ENCODE data around the gene SMIM10.
A peak's percentile ranks its signal among the peaks of the same experiment; 100 is the strongest.
"Not testable (repeated sequence)": the region's sequence is repeated elsewhere in the genome, so short reads cannot be mapped to it uniquely, and the experiment has no call there.

SMIM10 gene

DNA sequence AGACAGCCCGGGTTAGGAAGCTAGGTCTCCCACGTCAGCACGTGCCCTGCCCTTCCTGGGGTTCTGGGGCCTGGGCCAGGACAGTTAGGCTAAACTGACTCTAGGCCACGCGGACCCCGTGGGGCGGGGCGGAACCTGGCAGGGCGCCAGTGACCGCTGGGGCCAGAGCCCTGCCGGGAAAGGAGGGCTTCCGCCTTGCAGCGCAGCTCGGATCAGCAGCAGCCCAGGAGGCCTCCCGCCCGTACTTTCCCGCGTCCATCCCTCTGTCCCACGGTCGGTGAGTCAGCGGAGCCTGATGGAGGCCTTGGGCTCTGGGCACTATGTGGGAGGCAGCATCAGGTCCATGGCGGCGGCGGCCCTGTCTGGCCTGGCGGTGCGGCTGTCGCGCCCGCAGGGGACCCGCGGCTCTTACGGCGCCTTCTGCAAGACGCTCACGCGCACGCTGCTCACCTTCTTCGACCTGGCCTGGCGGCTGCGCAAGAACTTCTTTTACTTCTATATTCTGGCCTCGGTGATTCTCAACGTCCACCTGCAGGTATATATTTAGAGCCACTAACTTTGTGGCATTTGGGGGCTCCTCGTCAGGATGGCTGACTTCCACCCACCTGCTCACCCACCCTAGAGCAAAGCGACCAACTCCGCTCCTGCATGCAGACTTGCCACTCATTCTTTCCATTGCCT is at the start of gene SMIM10:
SMIM10 (plus strand) TSS at position 191 of the 681 bp plus-strand sequence; CDS start at position 296, 105 bp downstream.
- TF ChIP-seq, protein P1, sequence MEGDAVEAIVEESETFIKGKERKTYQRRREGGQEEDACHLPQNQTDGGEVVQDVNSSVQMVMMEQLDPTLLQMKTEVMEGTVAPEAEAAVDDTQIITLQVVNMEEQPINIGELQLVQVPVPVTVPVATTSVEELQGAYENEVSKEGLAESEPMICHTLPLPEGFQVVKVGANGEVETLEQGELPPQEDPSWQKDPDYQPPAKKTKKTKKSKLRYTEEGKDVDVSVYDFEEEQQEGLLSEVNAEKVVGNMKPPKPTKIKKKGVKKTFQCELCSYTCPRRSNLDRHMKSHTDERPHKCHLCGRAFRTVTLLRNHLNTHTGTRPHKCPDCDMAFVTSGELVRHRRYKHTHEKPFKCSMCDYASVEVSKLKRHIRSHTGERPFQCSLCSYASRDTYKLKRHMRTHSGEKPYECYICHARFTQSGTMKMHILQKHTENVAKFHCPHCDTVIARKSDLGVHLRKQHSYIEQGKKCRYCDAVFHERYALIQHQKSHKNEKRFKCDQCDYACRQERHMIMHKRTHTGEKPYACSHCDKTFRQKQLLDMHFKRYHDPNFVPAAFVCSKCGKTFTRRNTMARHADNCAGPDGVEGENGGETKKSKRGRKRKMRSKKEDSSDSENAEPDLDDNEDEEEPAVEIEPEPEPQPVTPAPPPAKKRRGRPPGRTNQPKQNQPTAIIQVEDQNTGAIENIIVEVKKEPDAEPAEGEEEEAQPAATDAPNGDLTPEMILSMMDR (IDR thresholded peaks at IDR 0.05; ENCODE audit: borderline replicate concordance, control extremely low read depth, extremely low read depth, insufficient read depth, missing control alignments), result no peak
- peak; percentile 48 for DNase-seq (ENCODE audit: low spot score)
- in situ Hi-C loops (cut with MboI; ENCODE audit: low sequenced_read_pairs, unreplicated experiment), result no loop called here

DNA sequence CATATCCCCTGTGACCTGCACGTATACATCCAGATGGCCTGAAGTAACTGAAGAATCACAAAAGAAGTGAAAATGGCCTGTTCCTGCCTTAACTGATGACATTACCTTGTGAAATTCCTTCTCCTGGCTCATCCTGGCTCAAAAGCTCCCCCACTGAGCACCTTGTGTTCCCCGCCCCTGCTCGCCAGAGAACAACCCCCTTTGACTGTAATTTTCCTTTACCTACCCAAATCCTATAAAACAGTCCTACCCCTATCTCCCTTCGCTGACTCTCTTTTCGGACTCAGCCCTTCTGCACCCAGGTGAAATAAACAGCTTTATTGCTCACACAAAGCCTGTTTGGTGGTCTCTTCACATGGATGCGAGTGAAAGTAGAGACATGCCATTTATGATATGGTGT is 44.4 kb upstream of the SMIM10 start:
- in situ Hi-C loops (cut with MboI; ENCODE audit: low sequenced_read_pairs, unreplicated experiment); DNase-seq (ENCODE audit: low spot score): not testable (repeated sequence)

DNA sequence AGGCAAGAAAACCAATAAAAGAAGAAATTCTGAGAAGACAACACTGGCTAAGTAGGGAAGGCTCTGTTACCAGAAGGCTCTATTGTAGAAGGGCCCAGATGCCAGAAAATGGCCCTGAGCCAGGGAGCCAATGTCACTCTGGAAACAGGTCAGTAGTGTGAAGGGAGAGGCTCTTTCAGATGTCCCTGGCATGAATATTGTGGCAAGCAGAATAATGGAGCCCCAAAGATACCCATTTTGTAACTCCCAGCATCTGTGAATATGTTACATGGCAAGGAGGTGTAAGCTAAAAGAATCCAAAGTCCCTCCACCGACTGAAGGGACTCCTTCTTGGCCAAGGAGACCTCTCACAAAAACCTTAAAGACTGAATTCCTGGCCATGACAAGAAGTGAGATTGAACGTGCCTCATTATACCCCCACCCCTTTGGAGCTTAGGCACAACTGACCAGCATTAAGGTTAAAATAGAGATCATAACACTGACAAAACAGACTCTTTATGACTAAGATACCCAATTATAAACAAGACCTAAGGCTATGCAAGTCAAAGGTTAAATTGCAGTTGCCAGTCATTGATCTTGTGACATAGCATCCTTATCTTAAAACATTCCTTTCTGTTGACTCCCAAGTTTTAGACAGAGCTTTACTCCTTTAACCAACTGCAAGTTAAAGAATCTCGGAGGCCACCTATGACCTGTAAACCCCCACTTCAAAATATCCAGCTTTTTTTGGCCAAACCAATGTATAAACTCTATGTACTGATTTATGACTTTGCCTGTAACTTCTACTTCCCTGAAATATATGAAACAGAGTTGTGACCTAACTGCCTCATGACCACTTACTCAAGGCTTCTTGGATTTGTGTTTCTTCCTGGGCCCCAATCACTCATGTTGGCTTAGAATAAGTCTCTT is 42.2 kb upstream of the SMIM10 start:
- no peak for DNase-seq (ENCODE audit: low spot score)
- in situ Hi-C loops (cut with MboI; ENCODE audit: low sequenced_read_pairs, unreplicated experiment), result no loop called here
- TF ChIP-seq, protein P1 (IDR thresholded peaks at IDR 0.05; ENCODE audit: borderline replicate concordance, control extremely low read depth, extremely low read depth, insufficient read depth, missing control alignments), result no peak

DNA sequence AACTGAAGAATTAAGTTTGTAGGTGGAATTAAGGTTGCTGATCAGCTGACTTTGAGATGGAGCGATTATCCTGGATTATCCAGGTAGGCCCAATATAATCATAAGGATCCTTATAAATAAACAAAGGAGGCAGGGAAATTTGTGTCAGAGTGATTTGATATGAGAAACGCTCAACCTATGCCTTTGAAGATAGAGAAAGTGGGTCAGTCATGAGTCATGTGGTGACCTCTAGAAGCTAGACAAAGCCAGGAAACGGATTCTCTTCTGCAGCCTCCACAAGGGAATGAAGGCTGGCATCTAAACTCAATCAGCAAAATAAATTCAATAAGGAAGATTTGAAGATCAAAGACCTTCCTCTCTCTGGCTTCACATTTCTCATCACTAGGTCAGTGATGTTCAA is 41.5 kb upstream of the SMIM10 start:
- no peak for DNase-seq (ENCODE audit: low spot score)
- in situ Hi-C loops (cut with MboI; ENCODE audit: low sequenced_read_pairs, unreplicated experiment), result no loop called here
- TF ChIP-seq, protein P1 (IDR thresholded peaks at IDR 0.05; ENCODE audit: borderline replicate concordance, control extremely low read depth, extremely low read depth, insufficient read depth, missing control alignments), result no peak

DNA sequence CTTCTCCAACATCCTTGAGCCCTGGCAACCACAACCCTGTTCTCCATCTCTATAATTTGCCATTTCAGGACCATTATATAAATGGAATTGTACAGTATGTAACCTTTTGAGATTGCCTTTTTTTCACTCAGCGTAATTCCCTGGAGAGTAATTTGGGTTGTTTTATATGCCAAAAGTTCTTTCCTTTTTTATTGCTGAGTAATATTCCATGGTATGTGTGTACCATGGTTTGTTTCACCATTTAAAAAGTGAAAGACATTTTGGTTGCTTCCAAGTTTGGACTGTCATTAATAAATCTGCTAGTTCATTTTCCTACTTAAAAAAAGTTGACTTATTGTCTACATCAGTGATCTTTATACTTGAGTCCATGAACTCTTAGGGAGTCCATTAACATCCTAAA is 33.0 kb upstream of the SMIM10 start:
- in situ Hi-C loops (cut with MboI; ENCODE audit: low sequenced_read_pairs, unreplicated experiment), result no loop called here
- TF ChIP-seq, protein P1 (IDR thresholded peaks at IDR 0.05; ENCODE audit: borderline replicate concordance, control extremely low read depth, extremely low read depth, insufficient read depth, missing control alignments), result no peak
- DNase-seq (ENCODE audit: low spot score), result no peak

DNA sequence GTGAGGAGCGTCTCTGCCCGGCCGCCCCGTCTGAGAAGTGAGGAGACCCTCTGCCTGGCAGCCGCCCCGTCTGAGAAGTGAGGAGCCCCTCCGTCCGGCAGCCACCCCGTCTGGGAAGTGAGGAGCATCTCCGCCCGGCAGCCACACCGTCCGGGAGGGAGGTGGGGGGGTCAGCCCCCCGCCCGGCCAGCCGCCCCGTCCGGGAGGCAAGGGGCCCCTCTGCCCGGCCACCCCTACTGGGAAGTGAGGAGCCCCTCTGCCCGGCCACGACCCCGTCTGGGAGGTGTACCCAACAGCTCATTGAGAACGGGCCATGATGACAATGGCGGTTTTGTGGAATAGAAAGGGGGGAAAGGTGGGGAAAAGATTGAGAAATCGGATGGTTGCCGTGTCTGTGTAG is 30.4 kb upstream of the SMIM10 start:
- DNase-seq (ENCODE audit: low spot score); in situ Hi-C loops (cut with MboI; ENCODE audit: low sequenced_read_pairs, unreplicated experiment): not testable (repeated sequence)

DNA sequence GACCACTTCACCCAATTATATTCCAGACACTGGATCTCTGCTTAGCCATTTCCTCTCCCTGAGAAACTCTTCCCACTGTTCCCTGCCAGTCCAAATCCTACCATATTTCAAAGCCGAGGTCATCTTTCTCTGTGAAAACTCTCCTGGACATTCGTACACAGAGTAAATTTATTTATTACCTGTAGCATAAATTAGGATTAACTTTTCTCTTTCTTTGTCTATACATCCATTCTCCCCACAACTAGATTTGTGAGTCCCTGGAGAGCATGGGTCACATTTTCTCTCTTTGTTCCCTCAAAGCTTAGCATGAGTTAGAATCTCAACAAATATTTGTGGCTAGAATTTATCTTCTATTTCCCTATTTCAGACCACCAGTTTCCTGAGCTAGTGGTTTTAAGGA is 27.8 kb upstream of the SMIM10 start:
- TF ChIP-seq, protein P1 (IDR thresholded peaks at IDR 0.05; ENCODE audit: borderline replicate concordance, control extremely low read depth, extremely low read depth, insufficient read depth, missing control alignments), result no peak
- DNase-seq (ENCODE audit: low spot score), result no peak
- in situ Hi-C loops (cut with MboI; ENCODE audit: low sequenced_read_pairs, unreplicated experiment), result no loop called here

All from GM13976 (cell line).